ENCODE results near the gene SPDYE1.
"Not testable (repeated sequence)": the region's sequence is repeated elsewhere in the genome, so short reads cannot be mapped to it uniquely, and the experiment has no call there.

DNA sequence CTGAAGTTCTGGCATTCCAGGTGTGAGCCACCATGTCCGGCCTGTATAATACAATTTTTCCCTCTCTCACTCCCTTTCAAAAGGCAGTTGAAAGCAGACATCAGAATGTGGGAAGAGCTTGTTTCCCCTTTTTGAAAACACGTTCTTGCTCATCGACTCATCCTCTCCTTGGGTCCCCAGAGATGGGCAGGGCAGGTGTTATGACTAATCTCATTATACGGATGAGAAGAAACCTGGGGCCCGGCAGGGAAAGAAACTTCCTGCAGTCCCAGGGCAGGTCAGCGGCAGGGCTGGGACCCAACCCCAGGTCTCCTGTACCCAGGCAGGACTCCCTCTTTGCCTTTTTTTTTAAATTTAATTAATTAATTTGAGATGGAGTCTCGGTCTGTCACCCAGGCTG, 4.8 kb upstream of the SPDYE1 start:
- TF ChIP-seq, protein P1, sequence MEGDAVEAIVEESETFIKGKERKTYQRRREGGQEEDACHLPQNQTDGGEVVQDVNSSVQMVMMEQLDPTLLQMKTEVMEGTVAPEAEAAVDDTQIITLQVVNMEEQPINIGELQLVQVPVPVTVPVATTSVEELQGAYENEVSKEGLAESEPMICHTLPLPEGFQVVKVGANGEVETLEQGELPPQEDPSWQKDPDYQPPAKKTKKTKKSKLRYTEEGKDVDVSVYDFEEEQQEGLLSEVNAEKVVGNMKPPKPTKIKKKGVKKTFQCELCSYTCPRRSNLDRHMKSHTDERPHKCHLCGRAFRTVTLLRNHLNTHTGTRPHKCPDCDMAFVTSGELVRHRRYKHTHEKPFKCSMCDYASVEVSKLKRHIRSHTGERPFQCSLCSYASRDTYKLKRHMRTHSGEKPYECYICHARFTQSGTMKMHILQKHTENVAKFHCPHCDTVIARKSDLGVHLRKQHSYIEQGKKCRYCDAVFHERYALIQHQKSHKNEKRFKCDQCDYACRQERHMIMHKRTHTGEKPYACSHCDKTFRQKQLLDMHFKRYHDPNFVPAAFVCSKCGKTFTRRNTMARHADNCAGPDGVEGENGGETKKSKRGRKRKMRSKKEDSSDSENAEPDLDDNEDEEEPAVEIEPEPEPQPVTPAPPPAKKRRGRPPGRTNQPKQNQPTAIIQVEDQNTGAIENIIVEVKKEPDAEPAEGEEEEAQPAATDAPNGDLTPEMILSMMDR (conservative IDR thresholded peaks at IDR 0.05) = not testable (repeated sequence)
- not testable (repeated sequence) for TF ChIP-seq ZFX (IDR thresholded peaks at IDR 0.05)

Measured in C4-2B (cell line).